NCI-H2196 (cell line): ENCODE results near the gene PCCA.
"Not testable (repeated sequence)": the region's sequence is repeated elsewhere in the genome, so short reads cannot be mapped to it uniquely, and the experiment has no call there.

Experiments used
- DNase-seq: peaks from one replicate; lab custom pipeline; 2025; ENCODE audit not compliant: unreplicated experiment; lab: John Stamatoyannopoulos, UW

PCCA gene

DNA sequence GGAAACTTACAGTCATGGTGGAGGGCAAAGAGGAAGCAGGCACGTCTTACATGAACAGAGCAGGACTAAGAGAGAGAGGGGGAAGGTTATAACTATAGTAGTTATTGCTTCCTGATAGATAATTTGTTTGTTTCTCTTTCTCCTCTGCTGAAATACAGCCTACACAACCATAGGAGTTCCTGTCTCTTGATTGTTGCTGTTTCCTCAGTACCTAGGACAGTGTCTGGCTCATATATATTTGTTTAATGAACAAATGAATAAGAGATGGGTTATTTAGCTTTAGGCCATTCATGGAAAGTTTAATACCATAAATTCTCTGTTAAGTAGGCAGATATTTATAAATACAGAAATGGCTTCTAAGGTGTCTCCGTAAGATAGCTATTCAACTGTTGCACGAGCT is 95.2 kb downstream of the PCCA start:
- DNase-seq, result no peak

- no peak for DNase-seq
Measured at GRCh38 chr13:100195568-100195967, 106.7 kb downstream of the PCCA start.

DNA sequence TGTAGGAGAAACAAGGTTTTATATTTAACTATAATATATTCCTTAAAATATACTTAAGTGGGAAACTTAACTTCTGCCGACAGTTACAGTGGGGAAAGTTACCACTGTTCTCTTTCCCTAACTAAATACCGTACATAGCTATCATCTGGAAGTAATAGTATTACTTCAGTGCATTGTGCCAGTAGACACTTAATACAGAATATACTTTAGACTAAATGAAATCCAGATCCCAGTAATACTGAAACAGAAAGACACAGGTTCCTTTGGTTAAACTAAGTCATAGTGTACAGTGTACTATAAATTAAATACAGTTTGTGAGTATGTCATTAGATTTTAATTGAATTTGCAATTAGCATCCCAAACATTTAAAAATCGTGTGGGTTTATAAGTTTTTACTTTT is 107.5 kb downstream of the PCCA start:
- DNase-seq, result no peak

- no peak for DNase-seq
Measured at GRCh38 chr13:100197116-100197515, 108.2 kb downstream of the PCCA start.

GRCh38 chr13:100197591-100198365 is 108.9 kb downstream of the PCCA start:
- DNase-seq, result no peak

DNA sequence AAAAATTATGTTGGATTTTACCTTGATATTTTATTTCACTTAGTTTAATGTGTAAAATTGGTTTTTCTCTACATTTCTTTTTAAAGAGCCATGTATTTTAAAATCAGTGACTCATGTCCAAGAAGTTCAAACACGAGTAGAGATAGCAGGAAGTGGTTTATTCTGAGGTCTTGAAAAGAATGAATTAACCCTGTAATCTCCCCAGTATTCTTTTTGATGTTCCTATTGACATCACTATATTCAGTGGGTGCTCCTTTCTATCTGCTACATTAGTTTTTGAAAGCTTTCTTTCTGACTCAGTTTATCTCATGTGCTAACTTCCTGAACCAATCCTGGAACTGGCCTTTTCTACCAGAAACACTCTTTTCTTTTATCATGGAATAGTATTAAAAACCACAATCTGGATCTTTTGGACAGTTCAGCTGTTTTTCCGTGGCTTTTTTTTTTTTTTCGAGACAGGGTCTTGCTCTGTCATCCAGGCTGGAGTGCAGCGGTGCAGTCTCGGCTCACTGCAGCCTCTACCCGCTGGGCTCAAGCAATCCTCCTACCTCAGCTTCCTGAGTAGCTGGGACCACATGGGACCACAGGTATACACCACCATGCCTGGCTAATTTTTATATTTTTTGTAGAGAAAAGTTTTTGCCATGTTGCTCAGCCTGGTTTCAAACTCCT is 114.9 kb downstream of the PCCA start:
- no peak for DNase-seq

DNA sequence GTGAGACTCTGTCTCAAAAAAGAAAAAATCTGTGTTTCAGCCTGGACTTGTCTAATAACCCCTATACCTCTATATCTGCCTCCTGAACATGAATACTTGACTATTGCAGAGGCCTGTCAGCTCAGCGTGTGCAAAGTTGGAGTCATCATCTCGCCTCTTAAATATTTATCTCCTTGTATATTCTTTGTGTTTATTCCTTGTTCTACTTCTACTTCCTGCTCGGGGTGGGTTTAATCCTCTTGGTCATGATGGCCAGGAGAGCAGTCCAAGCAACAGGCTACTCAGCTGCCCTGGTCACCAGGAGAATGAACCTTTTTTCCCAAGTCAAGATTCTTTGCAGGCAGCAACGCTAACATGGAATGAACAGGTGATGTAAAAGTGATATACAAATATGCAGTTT is 119.1 kb downstream of the PCCA start:
- DNase-seq, result no peak

GRCh38 chr13:100208626-100209025 is 119.7 kb downstream of the PCCA start:
- DNase-seq, result no peak

GRCh38 chr13:100209857-100210825 is 121.2 kb downstream of the PCCA start:
- no peak for DNase-seq

DNA sequence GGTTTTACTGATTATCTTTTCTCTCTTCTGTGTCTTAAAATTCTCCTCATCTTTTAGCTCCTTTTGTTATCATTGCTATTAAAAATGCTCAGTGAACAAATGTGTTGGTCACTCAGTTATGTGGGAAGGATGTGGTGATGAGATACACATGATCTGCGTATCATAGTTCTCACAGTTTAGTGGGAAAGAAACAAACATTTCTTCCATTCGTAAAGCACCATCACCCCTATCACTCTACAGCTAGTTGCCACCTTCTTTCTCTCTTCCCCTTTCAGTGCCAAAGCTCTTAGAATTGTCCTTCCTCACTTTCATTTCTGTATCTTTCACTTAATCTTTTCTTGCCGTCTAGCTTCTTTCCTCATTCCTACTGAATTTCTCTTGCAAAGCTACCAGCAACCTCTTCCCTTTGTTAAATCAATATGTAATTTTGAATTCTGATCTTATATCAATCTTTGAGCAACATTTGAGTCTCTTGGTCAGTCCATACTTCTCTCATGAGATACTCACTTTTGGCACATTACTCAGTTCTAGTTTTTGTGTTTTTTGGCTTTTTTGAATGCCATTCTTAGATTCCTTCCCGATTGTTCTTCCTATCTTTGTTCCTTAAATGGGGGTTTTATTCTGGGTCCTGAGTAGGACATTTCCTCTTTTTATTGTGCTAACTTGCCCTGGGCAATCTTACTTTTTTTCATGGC is 122.3 kb downstream of the PCCA start:
- DNase-seq, result no peak

- DNase-seq, result no peak
Measured at GRCh38 chr13:100212904-100213553, 124.1 kb downstream of the PCCA start.

DNA sequence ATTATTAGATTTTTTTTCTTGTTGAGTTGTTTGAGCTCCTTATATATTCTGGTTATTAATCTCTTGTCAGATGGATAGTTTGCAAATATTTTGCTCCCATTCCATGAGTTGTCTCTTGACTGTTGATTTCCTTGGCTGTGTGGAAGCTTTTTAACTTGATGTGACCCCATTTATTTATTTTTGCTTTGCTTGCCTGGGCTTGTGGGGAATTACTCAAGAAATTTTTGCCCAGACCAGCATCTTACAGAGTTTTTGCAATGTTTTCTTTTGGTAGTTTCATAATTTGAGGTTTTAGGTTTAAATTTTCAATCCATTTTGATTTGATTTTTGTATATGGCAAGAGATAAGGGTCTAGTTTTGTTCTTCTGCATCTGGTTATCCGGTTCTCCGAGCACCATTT is 124.7 kb downstream of the PCCA start:
- DNase-seq, result no peak

DNA sequence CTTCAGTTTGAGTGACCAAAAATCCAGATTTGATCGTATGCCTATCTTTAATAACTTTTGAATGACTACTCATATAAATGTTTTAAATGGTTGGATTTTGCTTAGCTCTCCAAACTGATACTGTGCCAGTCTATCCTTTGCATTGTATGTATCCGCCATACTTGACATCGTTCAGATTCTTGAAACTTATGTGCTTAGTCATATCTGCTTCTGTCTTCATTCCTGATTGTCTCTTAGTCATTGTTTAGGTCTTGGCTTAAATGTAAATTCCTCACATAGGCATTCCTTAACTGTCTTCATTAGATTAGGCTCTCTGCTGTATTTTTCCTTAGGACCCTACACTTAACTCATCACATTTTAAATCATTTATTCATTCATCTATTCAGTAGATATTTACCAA is 126.0 kb downstream of the PCCA start:
- no peak for DNase-seq

- DNase-seq, result no peak
Measured at GRCh38 chr13:100221166-100221565, 132.3 kb downstream of the PCCA start.

- DNase-seq, result not testable (repeated sequence)
Measured at GRCh38 chr13:100223966-100224530, 135.2 kb downstream of the PCCA start.

GRCh38 chr13:100229603-100230002 is 140.7 kb downstream of the PCCA start:
- no peak for DNase-seq

DNA sequence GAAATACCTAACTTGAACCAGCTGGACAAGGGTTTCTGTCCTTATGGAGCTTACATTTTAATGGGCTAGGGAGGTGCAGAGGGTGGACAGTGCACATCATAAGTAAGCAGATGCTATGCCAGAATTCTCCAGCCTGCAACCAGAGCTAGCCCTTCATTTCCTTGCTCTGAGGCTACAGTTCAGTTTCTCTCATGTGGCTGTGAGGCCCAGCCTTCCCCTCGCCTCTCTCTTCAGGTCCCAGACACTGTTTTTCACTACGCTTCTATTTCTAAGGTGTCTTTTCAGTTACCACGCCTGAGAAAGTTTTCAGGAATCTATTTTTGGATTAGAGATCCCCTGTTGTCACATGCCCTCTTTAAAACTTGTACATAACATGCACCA is 141.9 kb downstream of the PCCA start:
- DNase-seq, result no peak

GRCh38 chr13:100231176-100231575 is 142.3 kb downstream of the PCCA start:
- DNase-seq, result no peak

GRCh38 chr13:100234006-100234405 is 145.1 kb downstream of the PCCA start:
- DNase-seq, result no peak

GRCh38 chr13:100234524-100235136 is 145.7 kb downstream of the PCCA start:
- DNase-seq, result no peak
